Thoracic aorta endothelial cell (primary cell): ENCODE measurements around the gene HCFC1R1. TPM values are rescaled to one million over a fixed set of nuclear protein-coding genes. Genes with fewer than 3 reads are reported as not detected.

ENCODE experiments used
- small RNA-seq: library from RNA; depleted of rRNA; stranded (forward); fragments of <200 nt; gene quantifications from one replicate; pipeline ENCODE3, GENCODE V24; 2012
- total RNA-seq: library from RNA; depleted of rRNA; stranded (reverse); fragments of >200 nt; gene quantifications from 2 replicates; pipeline ENCODE4 v1.2.3, GENCODE V29; 2012

HCFC1R1 gene, protein sequence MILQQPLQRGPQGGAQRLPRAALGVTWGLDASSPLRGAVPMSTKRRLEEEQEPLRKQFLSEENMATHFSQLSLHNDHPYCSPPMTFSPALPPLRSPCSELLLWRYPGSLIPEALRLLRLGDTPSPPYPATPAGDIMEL
- total RNA-seq, result 7.4 and 9.3 TPM in 2 replicates

GRCh38 chr16:3023669-3024478, at the start of gene HCFC1R1, which contains the start of gene THOC6:
HCFC1R1 (minus strand) TSS chr16:3023942; CDS start chr16:3023941, 1 bp downstream.
THOC6 (plus strand) TSS chr16:3024035; CDS start chr16:3024327, 292 bp downstream.

GRCh38 chr16:3065069-3065741, 41.5 kb upstream of the HCFC1R1 start, which contains the start of gene IL32:
IL32 (plus strand) TSS chr16:3065640; CDS start chr16:3065812, 172 bp downstream.

DNA sequence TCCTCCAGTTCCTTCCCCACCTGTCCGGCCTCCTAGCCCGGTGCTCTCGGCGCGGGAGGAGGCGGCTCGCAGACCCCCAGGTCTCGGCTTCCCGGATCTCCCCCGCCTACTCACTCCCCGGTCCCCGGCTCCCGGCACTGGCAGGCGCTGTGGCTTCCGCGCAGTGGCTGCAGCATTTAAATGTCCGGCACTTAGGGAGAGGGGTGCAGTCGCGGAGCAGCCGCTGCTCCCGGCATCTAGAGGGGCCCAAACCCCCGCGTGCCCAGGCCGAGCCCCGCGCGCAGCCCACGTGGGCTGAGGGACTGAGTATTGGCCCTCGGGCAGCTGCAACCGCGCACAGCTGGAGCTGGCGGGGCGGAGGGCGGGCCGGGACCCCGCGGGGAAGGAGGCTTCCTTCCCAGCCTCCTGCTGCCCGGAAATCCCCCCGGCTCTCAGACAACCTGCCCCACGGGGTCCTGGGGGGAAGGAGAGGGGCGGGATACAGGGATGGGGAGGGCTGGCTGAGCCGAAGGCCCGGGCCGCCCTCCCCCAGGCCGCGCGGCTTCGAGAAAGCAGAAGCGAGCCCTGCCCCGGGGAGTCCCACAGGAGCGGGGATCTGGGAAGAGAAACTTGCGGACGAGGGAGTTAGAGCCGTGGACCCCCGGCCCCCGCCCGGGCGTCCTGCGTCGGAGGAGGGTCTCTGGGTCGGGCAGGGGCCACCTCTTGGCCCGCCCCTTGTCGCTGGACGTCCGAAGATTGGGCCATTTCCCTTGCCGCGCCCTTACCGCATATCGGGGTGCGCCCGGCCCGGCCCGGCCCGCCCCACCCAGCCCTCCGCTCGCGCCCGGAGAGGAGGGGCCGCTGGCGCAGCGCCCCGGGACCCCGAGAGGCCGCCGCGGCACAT, 22.3 kb upstream of the HCFC1R1 start, which contains the start of gene MMP25:
Gene MMP25 (plus strand): TSS at position 804 of the 883 bp plus-strand sequence. CDS start 357 bp downstream, outside the sequence.

DNA sequence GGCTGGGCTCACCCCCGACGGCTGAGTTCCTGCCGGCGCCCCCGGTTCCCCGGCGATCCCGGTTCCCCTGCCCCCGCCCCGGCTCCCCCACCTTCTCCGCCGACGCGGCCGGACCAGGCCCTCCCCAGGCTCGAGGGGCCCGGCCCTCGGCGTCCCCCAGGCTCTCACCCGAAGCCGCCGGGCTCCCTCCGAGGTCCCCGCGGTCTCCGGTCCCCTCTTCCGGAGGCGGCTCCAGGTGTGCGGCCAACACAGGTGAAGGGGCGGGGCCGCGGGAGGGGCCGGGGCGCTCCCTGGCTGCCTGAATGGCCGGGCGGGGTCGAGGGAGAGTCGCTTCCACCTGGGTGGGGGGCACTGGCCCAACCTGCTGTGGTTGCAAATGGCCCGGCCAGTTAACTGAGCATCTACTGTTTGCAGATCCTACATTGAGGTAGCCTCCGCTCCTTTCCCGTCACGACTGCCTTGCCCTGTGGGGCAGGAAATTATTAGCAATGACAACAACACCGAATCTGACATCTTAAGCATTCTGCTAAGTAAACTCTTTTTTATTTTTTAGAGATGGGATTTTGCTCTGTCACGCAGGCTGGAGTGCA, 13.1 kb upstream of the HCFC1R1 start, which contains the start of gene BICDL2:
Gene BICDL2 (minus strand): TSS at position 219 of the 590 bp plus-strand sequence. CDS start 1,448 bp downstream, outside the sequence.

DNA sequence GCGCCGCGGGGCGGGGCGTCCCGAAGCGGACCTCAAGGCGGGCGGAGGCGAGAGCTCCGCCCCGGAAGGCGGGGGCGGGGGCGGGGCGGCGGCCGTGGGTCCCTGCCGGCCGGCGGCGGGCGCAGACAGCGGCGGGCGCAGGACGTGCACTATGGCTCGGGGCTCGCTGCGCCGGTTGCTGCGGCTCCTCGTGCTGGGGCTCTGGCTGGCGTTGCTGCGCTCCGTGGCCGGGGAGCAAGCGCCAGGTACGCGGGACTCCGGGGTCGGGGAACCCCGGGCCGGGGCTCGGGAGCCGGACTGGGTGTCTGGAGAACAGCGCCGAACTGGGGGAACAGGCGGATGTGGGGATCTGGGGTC, 3.5 kb downstream of the HCFC1R1 start, which contains the start of gene TNFRSF12A:
Gene TNFRSF12A (plus strand): TSS at position 122 of the 357 bp plus-strand sequence. CDS start 30 bp downstream, at position 152.

GRCh38 chr16:3017794-3018506, 5.8 kb downstream of the HCFC1R1 start, which contains the start of gene CLDN6:
CLDN6 (minus strand) TSS chr16:3018183; CDS start chr16:3016021, 2,162 bp downstream.

GRCh38 chr16:3012828-3013420, 10.8 kb downstream of the HCFC1R1 start, which contains the start of gene CLDN9:
CLDN9 (plus strand) TSS chr16:3012923; CDS start chr16:3013363, 440 bp downstream.

GRCh38 chr16:2980227-2981176, 43.2 kb downstream of the HCFC1R1 start, which contains the start of gene PKMYT1:
PKMYT1 (minus strand) TSS chr16:2980446; CDS start chr16:2979657, 789 bp downstream.

Small RNAs within 50 kb of the gene (small RNA-seq; reads per million reads assigned to genes)
- gene LINC00514, result 0.49 reads per million

Other genes with a start within 250 kb of the HCFC1R1 start
- gene ELOB, start 246.7 kb downstream of the HCFC1R1 start, total RNA-seq, result 129 and 133 TPM in 2 replicates
- not detected in 2 replicates for gene PRSS33, start 236.4 kb downstream of the HCFC1R1 start, total RNA-seq
- not detected in 2 replicates for gene PRSS41, start 225.5 kb downstream of the HCFC1R1 start, total RNA-seq
- gene PRSS21, start 206.7 kb downstream of the HCFC1R1 start, total RNA-seq, result 1.8 TPM in 1 of 2 replicates, not detected in the other
- gene ZG16B, start 193.6 kb downstream of the HCFC1R1 start, total RNA-seq, result not detected in 2 replicates
- not detected in 2 replicates for gene PRSS22, start 165.8 kb downstream of the HCFC1R1 start, total RNA-seq
- 25.1 and 34.0 TPM in 2 replicates for gene FLYWCH2, start 140.7 kb downstream of the HCFC1R1 start, total RNA-seq
- gene FLYWCH1, start 112.0 kb downstream of the HCFC1R1 start, total RNA-seq, result 27.5 and 35.5 TPM in 2 replicates
- not detected in 2 replicates for gene KREMEN2, start 59.7 kb downstream of the HCFC1R1 start, total RNA-seq
- gene PAQR4, start 54.6 kb downstream of the HCFC1R1 start, total RNA-seq, result 10.9 and 18.4 TPM in 2 replicates
- gene PKMYT1, start 43.5 kb downstream of the HCFC1R1 start, total RNA-seq, result 15.2 and 27.6 TPM in 2 replicates
- not detected in 2 replicates for gene CLDN9, start 11.0 kb downstream of the HCFC1R1 start, total RNA-seq
- gene CLDN6, start 5.8 kb downstream of the HCFC1R1 start, total RNA-seq, result not detected in 2 replicates
- 62.6 and 76.2 TPM in 2 replicates for gene TNFRSF12A, start 3.6 kb downstream of the HCFC1R1 start, total RNA-seq
- 19.1 and 27.9 TPM in 2 replicates for gene THOC6, start 93 bp upstream of the HCFC1R1 start, total RNA-seq
- gene BICDL2, start 13.0 kb upstream of the HCFC1R1 start, total RNA-seq, result not detected in 2 replicates
- gene MMP25, start 22.6 kb upstream of the HCFC1R1 start, total RNA-seq, result under 0.01 and 0.07 TPM in 2 replicates
- gene IL32, start 41.7 kb upstream of the HCFC1R1 start, total RNA-seq, result 45.9 and 55.4 TPM in 2 replicates
- gene ZSCAN10, start 75.4 kb upstream of the HCFC1R1 start, total RNA-seq, result not detected in 2 replicates
- gene ZNF205, start 88.6 kb upstream of the HCFC1R1 start, total RNA-seq, result 12.0 and 20.7 TPM in 2 replicates
- gene ZNF213, start 111.1 kb upstream of the HCFC1R1 start, total RNA-seq, result 6.2 and 6.6 TPM in 2 replicates
- 0.14 TPM in 1 of 2 replicates, not detected in the other for gene OR1F1, start 164.3 kb upstream of the HCFC1R1 start, total RNA-seq
- 11.2 and 14.1 TPM in 2 replicates for gene ZNF200, start 211.2 kb upstream of the HCFC1R1 start, total RNA-seq
- under 0.01 TPM in 1 of 2 replicates, not detected in the other for gene MEFV, start 232.7 kb upstream of the HCFC1R1 start, total RNA-seq